SU-DHL-6 (cell line): Measurements from ENCODE around the gene TRMT6.

Experiments used
- CTCF ChIP-seq: fragments of 200-600 bp; sonication (generic); IDR thresholded peaks from one replicate; pipeline ENCODE4 v1.5.1; 2017; ENCODE audit warnings: antibody characterized with exemption, mild to moderate bottlenecking, low read length, moderate library complexity; ENCODE audit not compliant: insufficient read depth, poor library complexity, severe bottlenecking
- EZH2phosphoT487 ChIP-seq: fragments of 200-600 bp; sonication (generic), shearing (Covaris generic); conservative IDR thresholded peaks from 2 replicates; pipeline ENCODE4 v1.6.1; 2018; ENCODE audit warnings: mild to moderate bottlenecking, antibody characterized with exemption, low read length, moderate library complexity, mixed read lengths

- TF ChIP-seq CTCF (no peak), EZH2phosphoT487 (no peak)
Observed at GRCh38 chr20:5971203-5971602, 20.9 kb upstream of the TRMT6 start.
